OCI-M1 (cell line): ENCODE results near the gene MVD.
A peak's percentile ranks its signal among the peaks of the same experiment; 100 is the strongest.

Experiments used
- DNase-seq: peaks from one replicate; lab custom pipeline; 2025; lab: John Stamatoyannopoulos, UW

MVD gene

GRCh38 chr16:88655733-88656281 is 7.1 kb downstream of the MVD start:
- DNase-seq, result no peak

DNA sequence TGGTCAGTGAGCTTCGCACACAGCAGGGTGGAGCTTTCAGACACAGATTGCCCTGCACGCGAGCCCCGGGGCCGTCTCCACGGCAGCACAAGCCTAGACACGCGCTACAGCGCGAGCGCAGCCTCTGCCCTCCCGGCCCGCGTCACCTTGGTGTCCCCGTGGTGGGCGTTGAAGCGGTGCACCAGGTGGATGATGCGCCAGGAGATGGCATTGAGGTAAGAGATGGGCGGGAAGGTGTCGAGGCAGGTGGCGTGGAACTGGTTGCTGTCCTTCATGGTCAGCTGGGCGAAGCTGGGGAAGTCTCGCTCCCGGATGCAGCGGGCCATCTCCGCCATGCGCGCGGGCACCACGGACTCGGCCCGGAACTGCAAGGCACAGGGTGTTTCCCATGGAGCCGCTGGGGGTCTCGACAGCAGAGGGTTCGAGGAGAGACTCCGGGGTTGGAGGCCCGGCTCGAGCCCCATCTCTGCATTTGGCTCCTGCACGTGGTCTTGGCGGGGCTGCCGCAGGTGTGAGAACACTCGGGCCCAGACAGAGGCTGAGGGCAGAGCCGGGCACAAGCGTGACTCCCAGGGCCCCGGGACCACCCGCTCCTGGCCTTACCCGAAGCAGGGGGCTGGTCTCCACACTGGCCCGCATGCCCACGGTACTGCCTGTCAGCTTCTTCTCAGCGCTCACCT is 7.7 kb downstream of the MVD start:
- DNase-seq, result no peak

- no peak for DNase-seq
Observed at GRCh38 chr16:88654363-88655052, 8.4 kb downstream of the MVD start.

GRCh38 chr16:88653596-88654362 is 9.1 kb downstream of the MVD start:
- no peak for DNase-seq

DNA sequence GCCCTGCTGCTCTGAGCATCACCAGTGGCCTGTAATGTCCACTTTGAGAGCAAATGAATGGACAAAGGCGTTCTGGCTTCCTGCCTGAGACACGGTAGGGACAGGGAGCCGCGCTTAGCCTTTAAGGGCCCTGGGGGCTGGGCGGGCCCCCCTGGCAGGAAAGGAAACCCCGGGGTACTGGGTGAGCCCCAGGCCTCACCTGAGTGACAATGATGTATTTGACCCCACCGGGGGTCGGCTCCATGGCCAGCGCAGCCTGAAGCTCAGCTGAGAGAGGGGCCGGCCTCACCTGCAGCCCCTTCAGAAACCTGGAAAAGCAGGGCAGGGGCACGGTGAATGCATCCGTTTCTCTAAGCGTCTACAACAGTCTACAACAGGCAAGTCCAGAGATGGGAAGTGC is 9.8 kb downstream of the MVD start:
- DNase-seq, result no peak

DNA sequence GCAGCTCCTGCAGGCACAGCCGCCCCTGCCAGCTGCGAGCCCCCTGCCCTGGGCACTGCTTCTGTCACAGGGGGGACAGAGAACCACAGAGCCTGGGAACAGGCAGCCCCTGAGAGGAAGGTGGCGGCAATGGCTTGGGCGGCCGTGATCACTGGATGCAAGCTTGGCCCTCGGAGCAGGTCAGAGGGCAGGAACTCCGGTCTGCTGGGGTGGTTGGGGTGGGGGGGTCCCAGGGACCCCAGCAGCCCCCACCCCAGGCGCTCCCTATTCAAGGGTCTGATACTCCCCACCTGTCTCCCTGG is 10.2 kb downstream of the MVD start:
- DNase-seq, result no peak

DNA sequence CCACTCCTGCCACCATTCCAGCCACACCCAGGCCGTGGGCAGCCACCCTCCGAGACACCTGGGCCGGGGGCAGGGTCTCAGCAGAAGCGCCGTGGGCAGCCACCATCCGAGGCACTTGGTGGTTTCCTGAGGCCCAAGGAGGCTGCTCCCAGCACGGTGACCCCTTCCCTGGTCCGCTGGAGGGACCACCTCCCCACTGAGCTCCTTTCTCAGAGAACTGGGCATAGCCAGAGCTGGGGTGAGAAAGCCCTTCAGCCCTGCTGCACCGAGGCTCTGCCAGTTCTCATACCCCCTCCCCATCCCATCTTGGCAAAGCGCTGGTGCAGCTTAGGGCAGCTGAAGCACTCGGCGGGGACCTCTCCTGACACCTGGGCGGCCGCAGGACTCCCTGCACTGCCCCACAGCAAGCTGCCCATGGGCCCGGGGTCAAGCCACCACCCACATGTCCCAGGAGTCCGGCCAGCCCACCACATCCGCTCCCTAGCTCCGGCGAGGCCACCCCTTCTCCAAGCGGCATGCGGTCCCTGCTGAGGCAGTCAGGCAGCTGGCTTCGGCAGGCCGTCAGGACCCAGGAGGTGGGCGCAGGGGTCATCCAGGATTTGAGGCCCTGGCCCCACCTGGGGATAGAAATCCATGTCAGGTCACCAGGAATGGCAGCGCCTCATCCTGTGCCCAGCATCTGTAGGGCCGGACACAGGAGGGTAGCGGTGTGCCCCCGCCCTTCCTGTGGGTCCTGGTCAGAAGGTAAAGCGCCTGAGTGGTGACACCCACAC is 10.7 kb downstream of the MVD start:
- DNase-seq, result no peak

DNA sequence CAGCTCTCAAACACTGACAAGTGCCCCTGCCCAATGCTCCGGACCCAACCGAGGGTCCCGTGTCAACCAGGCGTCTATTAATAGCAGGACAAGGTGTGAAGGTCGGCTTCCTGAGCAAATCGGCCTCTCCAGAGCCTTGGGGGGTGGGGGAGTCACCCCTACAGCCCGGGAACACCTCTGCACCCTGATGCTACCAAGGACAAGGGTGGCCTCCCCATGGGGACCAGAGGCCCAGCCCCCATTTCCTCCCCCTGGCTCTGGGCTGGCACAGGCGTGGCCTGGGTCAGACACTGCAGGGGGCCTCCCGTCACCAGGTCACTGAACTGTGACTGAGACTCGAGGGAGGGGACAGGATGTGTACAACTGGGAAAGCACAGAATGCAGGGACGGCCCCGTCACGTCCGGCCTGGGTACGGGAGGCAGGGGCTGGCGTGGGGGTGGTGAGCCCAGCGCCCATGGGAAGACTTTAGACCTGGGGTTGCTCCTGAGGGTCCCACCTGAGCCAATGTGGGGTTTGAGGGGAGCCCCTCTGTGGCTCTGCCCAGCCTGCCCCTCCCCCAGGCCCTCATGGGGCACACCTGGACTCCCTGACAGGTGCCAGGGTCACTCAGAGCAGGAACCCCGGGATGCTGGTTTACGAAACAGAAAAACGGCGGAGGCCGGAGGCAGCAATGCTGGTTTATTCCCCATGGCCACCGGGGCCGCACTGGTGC is 11.5 kb downstream of the MVD start:
- DNase-seq, result peak; percentile 27

DNA sequence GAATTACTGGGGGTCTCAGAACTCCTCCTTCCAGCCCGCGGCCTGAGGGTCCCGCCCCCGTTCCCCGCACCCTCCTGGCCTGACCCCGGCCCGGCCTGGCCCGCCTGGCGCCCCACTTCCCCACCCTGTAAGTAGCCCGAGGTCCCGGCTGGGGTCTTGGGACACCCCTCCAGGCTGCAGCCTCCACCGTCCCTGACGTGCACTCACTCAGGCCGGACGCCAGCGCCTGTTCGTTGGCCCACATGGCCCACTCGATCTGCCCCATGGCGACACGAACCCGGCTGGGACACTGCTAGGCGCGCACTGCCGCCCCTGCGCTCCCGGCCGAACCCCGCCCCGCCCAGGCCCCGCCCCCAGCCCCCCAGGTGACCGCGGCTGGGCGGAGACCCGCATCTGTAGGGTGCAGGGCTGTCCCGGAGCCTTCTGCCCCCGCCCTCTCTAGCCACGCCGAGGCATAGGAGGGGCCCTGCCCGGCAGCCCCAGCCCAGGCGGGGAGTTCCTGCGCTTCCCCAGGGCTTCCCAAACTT is 12.1 kb downstream of the MVD start, which contains the start of gene CYBA:
TSS of gene CYBA (minus strand) at position 305 of the 527 bp plus-strand sequence. CDS start at position 265, 40 bp downstream.
- peak; percentile 68 for DNase-seq

GRCh38 chr16:88649924-88650748 is 12.8 kb downstream of the MVD start:
- DNase-seq, result peak; percentile 64

- DNase-seq, result no peak
Observed at GRCh38 chr16:88649195-88649923, 13.5 kb downstream of the MVD start.

DNA sequence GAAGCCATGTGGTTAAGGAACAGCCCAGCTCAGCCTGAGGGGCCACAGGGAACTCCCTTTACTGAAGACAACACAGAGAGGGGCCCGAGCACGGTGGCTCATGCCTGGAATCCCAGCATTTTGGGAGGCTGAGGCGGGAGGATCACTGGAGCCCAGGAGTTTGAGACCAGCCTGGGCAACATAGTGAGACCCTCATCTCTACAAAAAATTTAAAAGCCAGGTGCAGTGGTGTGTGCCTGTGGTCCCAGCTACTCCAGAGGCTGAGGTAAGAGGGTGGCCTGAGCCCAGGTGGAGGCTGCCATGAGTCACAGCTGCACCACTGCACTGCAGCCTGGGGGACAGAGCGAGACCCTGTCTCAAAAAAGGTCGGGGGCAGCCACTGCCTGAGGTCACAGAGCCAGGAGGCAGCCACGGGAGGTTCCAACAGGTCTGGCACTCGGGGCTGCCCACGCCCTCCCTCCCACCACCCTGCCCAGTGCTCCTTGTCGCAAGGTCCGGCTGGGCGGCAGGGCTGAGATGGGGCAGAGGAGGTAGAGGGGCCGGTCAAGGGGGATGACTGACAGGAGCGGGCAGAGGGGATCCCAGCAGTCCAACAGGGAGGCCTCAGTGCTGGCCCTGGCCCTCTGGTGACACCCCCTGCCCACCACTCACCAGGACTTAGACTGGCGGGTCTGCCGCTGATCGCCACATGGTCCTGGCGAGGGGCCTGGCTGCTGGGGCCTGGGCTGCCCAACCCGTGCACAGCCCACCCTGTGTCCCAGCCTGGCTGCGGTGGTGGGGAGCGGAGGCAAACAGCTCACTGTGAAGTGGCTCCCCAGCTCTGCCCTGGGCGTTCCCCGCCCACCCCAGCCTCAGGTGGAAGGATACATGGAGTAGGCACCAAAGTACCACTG is 15.5 kb downstream of the MVD start:
- no peak for DNase-seq

DNA sequence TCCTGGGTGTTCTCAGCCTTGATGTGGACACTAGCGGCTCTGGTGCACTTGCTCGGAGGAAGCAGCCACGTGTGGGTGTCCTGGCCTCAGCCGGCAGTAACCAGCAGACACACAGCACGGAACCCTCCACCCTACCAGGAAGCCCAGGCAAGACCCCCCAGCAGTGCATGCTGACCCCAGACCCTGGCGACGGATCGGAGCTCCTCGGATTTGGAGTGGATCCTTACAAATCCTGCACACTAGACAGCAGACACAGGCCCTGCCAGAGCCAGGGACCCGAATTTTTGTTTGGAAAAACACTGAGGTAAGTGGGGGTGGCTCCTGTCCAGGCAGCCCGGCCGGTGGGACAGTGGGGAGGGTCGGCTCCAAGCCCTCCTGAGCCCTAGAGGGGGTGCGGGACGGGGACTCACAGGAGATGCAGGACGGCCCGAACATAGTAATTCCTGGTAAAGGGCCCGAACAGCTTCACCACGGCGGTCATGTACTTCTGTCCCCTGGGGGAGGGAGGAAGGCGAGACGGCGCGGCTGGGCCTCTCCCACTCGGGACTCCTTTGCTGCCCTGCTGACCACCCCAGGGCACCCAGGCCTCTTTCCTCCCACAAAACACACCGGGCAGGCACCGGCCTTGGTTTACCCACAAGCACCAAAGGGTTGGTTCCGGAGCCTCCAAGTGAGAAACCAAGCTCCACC is 16.4 kb downstream of the MVD start:
- DNase-seq, result no peak

DNA sequence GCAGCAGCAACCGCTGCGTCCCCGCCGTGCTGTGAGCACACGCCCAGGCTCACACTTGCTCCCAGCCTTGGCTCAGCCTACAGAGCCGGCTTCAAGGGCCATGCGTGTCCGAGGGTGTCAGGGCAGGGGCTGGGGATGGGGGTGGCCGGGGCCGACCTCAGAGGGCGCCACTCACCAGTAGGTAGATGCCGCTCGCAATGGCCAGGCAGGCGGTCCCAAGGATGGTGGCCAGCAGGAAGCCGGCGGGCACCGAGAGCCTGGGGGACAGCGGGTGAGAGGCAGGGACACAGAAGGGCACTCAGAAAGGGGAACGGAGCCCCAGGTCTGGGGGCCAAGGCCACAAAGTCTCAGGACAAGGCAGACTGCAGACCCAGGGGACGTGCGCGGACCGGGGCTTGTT is 16.9 kb downstream of the MVD start:
- DNase-seq, result no peak

DNA sequence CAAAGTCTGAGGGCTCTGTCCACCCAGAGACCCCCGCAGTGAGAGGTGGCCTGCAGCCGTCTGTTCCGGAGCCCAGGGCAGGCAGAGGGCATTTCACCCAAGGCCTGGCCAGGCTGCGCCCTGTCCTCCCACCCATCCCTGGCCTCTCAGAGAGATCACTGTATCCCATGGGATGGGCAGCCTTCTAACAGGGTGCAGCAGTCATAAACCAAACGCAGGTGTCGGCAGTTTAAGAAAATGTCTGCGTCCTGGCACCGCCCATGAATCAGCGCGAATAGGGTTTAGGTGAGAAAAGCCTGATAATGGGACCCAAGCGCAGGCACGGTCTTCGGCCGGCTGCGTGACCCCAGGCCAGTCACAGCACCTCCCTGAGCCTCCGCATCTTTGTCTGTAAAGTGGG is 17.4 kb downstream of the MVD start:
- DNase-seq, result no peak

- no peak for DNase-seq
Observed at GRCh38 chr16:88643644-88643932, 19.3 kb downstream of the MVD start.

GRCh38 chr16:88642881-88643643 is 19.8 kb downstream of the MVD start:
- DNase-seq, result no peak
